Glutamatergic neuron (in vitro differentiated cells): ENCODE results near the gene MYT1. TPM values are rescaled to one million over a fixed set of nuclear protein-coding genes. Genes with fewer than 3 reads are reported as not detected.

Source experiments
- DNase-seq: peaks from one replicate; pipeline ENCODE4 v3.0.0; 2022
- H3K27ac Mint-ChIP-seq: one replicate; pipeline ENCODE4 v1.8.0; 2020; ENCODE audit warnings: mild to moderate bottlenecking, mixed read lengths, inconsistent platforms; ENCODE audit not compliant: unreplicated experiment
- H3K27me3 Mint-ChIP-seq: one replicate; pipeline ENCODE4 v1.8.0; 2020; ENCODE audit warnings: mild to moderate bottlenecking, moderate library complexity, mixed read lengths, inconsistent platforms; ENCODE audit not compliant: unreplicated experiment
- H3K36me3 Mint-ChIP-seq: one replicate; pipeline ENCODE4 v1.8.0; 2020; ENCODE audit warnings: mild to moderate bottlenecking, mixed read lengths, inconsistent platforms; ENCODE audit not compliant: unreplicated experiment
- H3K4me1 Mint-ChIP-seq: one replicate; pipeline ENCODE4 v1.8.0; 2020; ENCODE audit warnings: mild to moderate bottlenecking, low read depth, mixed read lengths, inconsistent platforms; ENCODE audit not compliant: unreplicated experiment
- H3K4me3 Mint-ChIP-seq: one replicate; pipeline ENCODE4 v1.8.0; 2020; ENCODE audit warnings: mild to moderate bottlenecking, mixed read lengths, inconsistent platforms; ENCODE audit not compliant: unreplicated experiment
- H3K9me3 Mint-ChIP-seq: one replicate; pipeline ENCODE4 v1.8.0; 2020; ENCODE audit warnings: mild to moderate bottlenecking, moderate library complexity, mixed read lengths, inconsistent platforms; ENCODE audit not compliant: unreplicated experiment
- total RNA-seq: library from RNA; stranded (reverse); fragmentation: NEBNext Ultra II Directional; extraction: Animal tissue kit (Norgen Biotek cat#: 25700); gene quantifications from one replicate; pipeline ENCODE4 v1.2.1, GENCODE V29; 2021; ENCODE audit not compliant: unreplicated experiment
- TF ChIP-seq, protein P1 (sequence below): fragments of 200-600 bp; sonication (generic); IDR thresholded peaks from one replicate; pipeline ENCODE4 v1.5.0; 2021; ENCODE audit not compliant: partially characterized antibody, unreplicated experiment

Gene MYT1
- total RNA-seq, 1 donor from 2014 or later, result 159 TPM

DNA sequence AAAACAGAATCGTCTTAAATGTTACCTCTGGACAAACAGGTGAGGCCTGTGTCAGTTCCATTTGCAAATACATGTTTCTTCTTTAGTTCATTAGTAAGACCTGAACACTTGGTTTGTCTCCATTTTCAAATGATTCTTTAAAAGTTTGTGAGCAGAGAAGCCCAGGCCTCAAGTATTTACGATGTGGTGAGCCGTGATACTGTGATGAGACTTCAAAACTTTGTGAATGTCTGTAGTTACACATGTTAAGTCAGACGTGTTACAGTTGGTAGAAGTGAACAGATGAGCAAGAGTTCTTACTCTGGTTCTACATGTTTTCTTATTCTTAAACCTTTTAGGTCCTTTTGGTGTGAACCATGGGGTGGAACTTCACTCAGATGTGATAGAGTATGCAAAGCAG lies 99.8 kb downstream of the MYT1 start:
- Mint-ChIP-seq H3K9me3 (no peaks in the 10 kb centered on the region), H3K36me3 (peaks cover 6% of the 10 kb centered on the region), H3K4me3 (no peak overlapping the region), H3K27ac (no peak overlapping the region), H3K27me3 (no peaks in the 10 kb centered on the region), H3K4me1 (no peaks in the 10 kb centered on the region)
- DNase-seq, result no peak
- TF ChIP-seq, protein P1, sequence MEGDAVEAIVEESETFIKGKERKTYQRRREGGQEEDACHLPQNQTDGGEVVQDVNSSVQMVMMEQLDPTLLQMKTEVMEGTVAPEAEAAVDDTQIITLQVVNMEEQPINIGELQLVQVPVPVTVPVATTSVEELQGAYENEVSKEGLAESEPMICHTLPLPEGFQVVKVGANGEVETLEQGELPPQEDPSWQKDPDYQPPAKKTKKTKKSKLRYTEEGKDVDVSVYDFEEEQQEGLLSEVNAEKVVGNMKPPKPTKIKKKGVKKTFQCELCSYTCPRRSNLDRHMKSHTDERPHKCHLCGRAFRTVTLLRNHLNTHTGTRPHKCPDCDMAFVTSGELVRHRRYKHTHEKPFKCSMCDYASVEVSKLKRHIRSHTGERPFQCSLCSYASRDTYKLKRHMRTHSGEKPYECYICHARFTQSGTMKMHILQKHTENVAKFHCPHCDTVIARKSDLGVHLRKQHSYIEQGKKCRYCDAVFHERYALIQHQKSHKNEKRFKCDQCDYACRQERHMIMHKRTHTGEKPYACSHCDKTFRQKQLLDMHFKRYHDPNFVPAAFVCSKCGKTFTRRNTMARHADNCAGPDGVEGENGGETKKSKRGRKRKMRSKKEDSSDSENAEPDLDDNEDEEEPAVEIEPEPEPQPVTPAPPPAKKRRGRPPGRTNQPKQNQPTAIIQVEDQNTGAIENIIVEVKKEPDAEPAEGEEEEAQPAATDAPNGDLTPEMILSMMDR, result no peak

DNA sequence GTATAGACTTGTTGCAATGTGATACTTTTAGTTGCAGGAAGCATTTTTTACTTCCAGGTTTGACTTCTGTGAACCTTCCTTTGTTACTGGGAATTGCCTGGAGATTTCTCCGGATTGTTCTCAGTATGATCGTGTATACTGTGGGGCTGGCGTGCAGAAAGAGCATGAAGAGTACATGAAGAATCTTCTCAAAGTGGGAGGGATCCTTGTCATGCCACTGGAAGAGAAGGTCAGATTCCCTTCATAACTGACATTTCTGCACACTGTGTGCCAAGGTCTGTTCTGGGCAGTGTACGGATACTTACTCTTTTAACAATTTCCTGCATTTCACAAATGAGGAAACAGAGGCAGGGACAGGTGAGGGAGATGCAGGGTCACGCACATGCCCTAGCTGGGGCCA lies 100.9 kb downstream of the MYT1 start:
- no peak overlapping the region for H3K27ac Mint-ChIP-seq
- no peak for DNase-seq
- H3K36me3 Mint-ChIP-seq, result peaks cover 17% of the 10 kb centered on the region
- H3K4me1 Mint-ChIP-seq, result no peaks in the 10 kb centered on the region
- H3K4me3 Mint-ChIP-seq, result no peak overlapping the region
- H3K27me3 Mint-ChIP-seq, result peaks cover 5% of the 10 kb centered on the region
- peaks cover 10% of the 10 kb centered on the region for H3K9me3 Mint-ChIP-seq
- TF ChIP-seq, protein P1, result no peak

DNA sequence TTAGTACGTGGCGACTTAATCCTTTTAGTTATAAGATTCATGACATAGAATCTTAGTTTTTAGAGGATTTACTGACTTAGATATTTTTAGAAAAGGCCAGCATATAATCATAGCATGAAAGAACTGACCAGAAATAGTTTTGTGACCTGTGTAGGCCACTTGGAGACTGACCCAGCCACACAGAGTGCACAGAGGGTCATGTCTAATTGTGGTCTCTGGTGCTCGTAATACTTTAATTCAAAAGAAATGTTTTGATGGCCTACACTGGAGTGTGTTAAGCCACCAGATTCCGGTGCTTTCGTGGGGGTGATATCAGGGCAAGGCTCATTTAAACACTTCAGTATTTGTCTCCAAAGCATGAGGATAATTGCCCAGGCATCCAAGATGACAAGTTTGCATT lies 102.7 kb downstream of the MYT1 start:
- TF ChIP-seq, protein P1, result no peak
- no peak overlapping the region for H3K4me3 Mint-ChIP-seq
- no peak for DNase-seq
- peaks cover 28% of the 10 kb centered on the region for H3K36me3 Mint-ChIP-seq
- H3K27ac Mint-ChIP-seq, result no peak overlapping the region
- peaks cover 13% of the 10 kb centered on the region for H3K9me3 Mint-ChIP-seq
- H3K4me1 Mint-ChIP-seq, result no peaks in the 10 kb centered on the region
- H3K27me3 Mint-ChIP-seq, result peaks cover 11% of the 10 kb centered on the region

DNA sequence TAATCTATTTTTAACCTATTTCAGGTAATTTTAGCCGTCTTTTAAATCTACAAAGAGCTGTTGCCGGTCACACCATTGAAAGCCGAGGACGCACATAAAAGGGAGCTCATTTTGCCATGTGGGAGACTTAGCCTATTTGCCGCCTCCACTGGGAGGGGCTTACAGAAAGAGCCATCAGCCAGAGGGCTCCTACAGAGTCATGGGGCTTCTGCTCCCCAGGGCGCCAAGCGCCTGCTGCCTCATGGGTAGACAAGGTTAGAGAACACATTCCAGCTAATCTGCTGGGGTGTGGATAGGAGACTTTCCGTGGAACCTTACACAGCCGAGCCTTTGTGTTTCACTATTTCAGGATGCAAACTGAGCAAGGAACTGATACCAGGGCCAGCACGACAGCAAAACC lies 103.9 kb downstream of the MYT1 start:
- TF ChIP-seq, protein P1, result no peak
- DNase-seq, result no peak
- H3K27me3 Mint-ChIP-seq, result peaks cover 12% of the 10 kb centered on the region
- peaks cover 29% of the 10 kb centered on the region for H3K36me3 Mint-ChIP-seq
- H3K27ac Mint-ChIP-seq, result no peak overlapping the region
- no peak overlapping the region for H3K4me3 Mint-ChIP-seq
- no peaks in the 10 kb centered on the region for H3K4me1 Mint-ChIP-seq
- H3K9me3 Mint-ChIP-seq, result peaks cover 13% of the 10 kb centered on the region

DNA sequence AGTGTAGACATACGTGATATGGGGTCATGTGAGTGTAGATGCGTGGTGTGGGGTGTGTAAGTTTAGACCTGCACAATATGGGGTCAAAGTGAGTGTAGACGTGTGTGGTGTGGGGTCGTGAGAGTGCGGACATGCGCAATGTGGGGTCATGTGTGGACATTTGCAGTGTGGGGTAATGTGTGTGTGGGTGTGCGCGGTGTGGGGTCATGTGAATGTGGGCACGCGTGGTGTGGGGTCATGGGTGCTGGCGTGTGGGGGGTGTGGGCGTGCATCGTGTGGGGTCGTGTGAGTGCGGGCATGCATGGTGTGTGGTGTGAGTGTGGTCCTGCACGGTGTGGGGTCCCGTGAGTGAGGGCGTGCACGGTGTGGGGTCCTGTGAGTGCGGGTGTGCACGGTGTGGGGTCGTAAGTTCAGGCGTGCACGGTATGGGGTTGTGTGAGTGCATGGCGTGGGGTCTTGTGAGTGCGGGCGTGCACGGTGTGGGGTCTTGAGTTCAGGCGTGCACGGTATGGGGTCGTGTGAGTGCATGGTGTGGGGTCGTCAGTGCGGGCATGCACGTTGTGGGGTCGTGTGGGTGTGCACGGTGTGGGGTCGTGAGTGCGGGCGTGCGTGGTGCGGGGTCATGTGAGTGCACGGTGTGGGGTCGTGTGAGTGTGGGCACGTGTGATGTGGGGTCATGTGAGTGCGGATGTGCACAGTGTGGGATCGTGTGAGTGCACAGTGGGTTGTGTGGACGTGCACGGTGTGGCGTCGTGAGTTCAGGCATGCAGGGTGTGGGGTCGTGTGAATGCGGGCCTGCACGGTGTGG lies 105.6 kb downstream of the MYT1 start:
- TF ChIP-seq, protein P1, result no peak
- no peaks in the 10 kb centered on the region for H3K4me1 Mint-ChIP-seq
- H3K36me3 Mint-ChIP-seq, result peaks cover 29% of the 10 kb centered on the region
- DNase-seq, result no peak
- H3K27me3 Mint-ChIP-seq, result peaks cover 12% of the 10 kb centered on the region
- H3K4me3 Mint-ChIP-seq, result peak overlapping the region; percentile 17
- H3K9me3 Mint-ChIP-seq, result peaks cover 13% of the 10 kb centered on the region
- H3K27ac Mint-ChIP-seq, result peak overlapping the region; percentile 57
